Activated T-cell treated with anti-CD3 and anti-CD28 coated beads, Interleukin-2, amount 50 U/mL, for 4 hours (primary cell): Measurements from ENCODE around the gene SH3RF1. TPM values are rescaled to one million over a fixed set of nuclear protein-coding genes. Genes with fewer than 3 reads are reported as not detected.

Experiments used
- ATAC-seq, 2 donors: fragments of 200-7000 bp; cut with Tn5 transposase; one replicate each; pipeline ENCODE4 v1.10.0; 2021
- DNase-seq: peaks from one replicate; pipeline ENCODE4 v3.0.0-alpha.2; 2020
- H3K27me3 Mint-ChIP-seq: one replicate; pipeline ENCODE4 v1.8.0; 2021; ENCODE audit warnings: low read depth, mixed read lengths
- H3K36me3 Mint-ChIP-seq: one replicate; pipeline ENCODE4 v1.8.0; 2022; ENCODE audit warnings: mixed read lengths; ENCODE audit not compliant: insufficient read depth
- H3K4me1 Mint-ChIP-seq: one replicate; pipeline ENCODE4 v1.8.0; 2021; ENCODE audit warnings: low read depth, mixed read lengths
- H3K4me3 Mint-ChIP-seq: one replicate; pipeline ENCODE4 v1.8.0; 2021; ENCODE audit warnings: mild to moderate bottlenecking, moderate library complexity, mixed read lengths
- H3K9me3 Mint-ChIP-seq: one replicate; pipeline ENCODE4 v1.8.0; 2021; ENCODE audit warnings: mixed read lengths
- total RNA-seq, 3 donors: library from RNA; stranded (reverse); gene quantifications; one replicate each; pipeline ENCODE4 v1.2.1, GENCODE V29; 2021

Gene SH3RF1
- total RNA-seq, 3 donors from 2014 or later = 0.43 to 1.2 (median 0.56) TPM

DNA sequence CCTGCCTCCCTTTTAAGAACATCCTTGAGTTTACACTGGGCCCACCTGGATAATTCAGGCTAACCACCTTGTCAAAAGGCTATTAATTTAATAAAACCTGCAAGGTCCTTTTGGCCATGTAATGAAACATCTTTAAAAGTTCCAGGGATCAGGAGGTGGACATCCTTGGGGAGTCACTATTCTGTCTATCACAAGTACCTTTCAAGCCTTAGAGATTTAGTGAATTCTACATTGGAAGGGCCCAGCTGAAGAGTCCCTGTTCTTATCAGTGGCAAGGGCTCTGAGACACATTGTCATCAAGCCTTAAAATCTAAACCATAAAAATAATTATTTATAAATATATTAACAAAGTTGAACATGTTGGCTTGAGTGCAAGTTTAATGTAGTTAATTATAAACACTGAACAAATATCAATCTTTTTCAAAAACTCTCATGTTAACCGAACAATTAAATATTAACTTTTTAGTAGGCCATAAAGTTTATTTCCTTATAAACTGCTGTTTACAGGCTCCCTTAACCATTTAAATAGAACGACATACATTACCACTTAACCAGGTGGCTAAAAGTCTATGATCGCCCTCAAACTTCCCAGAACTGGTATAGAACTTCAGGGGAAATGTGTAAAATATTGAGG is 156.3 kb downstream of the SH3RF1 start:
- DNase-seq (no peak), ATAC-seq (no peak)
- Mint-ChIP-seq H3K27me3 (peaks cover 3% of the 10 kb centered on the region), H3K4me1 (no peaks in the 10 kb centered on the region), H3K4me3 (no peak overlapping the region), H3K9me3 (no peaks in the 10 kb centered on the region), H3K36me3 (no peaks in the 10 kb centered on the region)

GRCh38 chr4:169110633-169111032 is 160.1 kb downstream of the SH3RF1 start:
- DNase-seq (no peak), ATAC-seq (no peak)
- Mint-ChIP-seq H3K27me3 (peaks cover 3% of the 10 kb centered on the region), H3K9me3 (no peaks in the 10 kb centered on the region), H3K4me3 (no peak overlapping the region), H3K4me1 (no peaks in the 10 kb centered on the region), H3K36me3 (no peaks in the 10 kb centered on the region)

- H3K9me3 Mint-ChIP-seq = no peaks in the 10 kb centered on the region
- no peak overlapping the region for H3K4me3 Mint-ChIP-seq
- no peaks in the 10 kb centered on the region for H3K36me3 Mint-ChIP-seq
- no peak for ATAC-seq
- no peak for DNase-seq
- H3K4me1 Mint-ChIP-seq = no peaks in the 10 kb centered on the region
- H3K27me3 Mint-ChIP-seq = peaks cover 4% of the 10 kb centered on the region
Observed at GRCh38 chr4:169109035-169109675, 161.6 kb downstream of the SH3RF1 start.

DNA sequence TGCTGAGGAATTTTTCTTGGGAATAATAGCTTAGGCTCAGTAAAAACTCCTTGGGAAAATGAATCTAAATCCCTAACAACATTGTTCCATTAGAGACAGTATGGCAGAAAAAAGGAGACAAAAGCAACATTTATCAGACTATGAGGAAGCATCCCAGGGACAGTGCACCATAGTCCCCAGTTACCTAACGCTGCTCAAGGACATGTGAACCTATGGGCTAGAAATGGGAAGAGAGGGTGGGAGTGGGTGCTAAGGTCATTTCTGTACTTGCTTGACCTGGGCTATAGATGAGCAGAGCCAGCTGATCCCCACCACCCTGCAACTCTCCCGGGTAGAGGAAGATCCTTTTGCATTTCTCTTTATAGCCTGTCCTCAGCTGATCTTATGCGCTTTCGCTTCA is 162.5 kb downstream of the SH3RF1 start:
- no peaks in the 10 kb centered on the region for H3K9me3 Mint-ChIP-seq
- no peaks in the 10 kb centered on the region for H3K4me1 Mint-ChIP-seq
- DNase-seq = no peak
- no peak overlapping the region for H3K4me3 Mint-ChIP-seq
- ATAC-seq = no peak
- no peaks in the 10 kb centered on the region for H3K36me3 Mint-ChIP-seq
- H3K27me3 Mint-ChIP-seq = peaks cover 7% of the 10 kb centered on the region

GRCh38 chr4:169107528-169107927 is 163.2 kb downstream of the SH3RF1 start:
- peaks cover 7% of the 10 kb centered on the region for H3K27me3 Mint-ChIP-seq
- DNase-seq (no peak), ATAC-seq (no peak)
- H3K9me3 Mint-ChIP-seq = no peaks in the 10 kb centered on the region
- no peaks in the 10 kb centered on the region for H3K36me3 Mint-ChIP-seq
- H3K4me3 Mint-ChIP-seq = no peak overlapping the region
- no peaks in the 10 kb centered on the region for H3K4me1 Mint-ChIP-seq

DNA sequence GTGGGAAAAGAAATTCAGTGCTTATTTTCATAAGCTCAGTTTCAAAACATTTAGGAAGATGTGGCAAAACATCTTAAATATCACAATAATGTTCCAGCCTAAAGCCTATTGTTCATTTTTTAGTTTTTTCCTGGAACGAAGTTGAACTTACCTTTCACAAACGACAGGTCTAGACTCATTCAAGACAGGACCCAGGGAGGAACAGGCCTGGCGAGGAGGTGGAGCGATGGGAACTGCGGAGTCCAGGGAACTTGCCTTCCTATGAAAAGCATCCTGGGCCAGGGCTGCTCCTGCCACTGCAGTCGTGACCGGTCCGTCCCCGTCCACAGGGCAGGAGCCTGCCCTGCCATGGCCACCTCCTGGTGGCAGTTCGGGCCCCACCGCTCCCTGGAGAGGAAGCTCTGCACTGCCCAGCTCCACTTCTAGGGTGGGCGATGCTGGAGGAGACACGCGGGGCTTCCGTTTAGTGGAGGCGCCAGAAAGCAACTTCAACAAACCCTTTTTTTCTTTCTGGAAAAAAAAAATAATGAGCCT is 164.0 kb downstream of the SH3RF1 start:
- Mint-ChIP-seq H3K27me3 (peaks cover 7% of the 10 kb centered on the region), H3K4me3 (no peak overlapping the region), H3K9me3 (no peaks in the 10 kb centered on the region), H3K36me3 (no peaks in the 10 kb centered on the region), H3K4me1 (no peaks in the 10 kb centered on the region)
- DNase-seq (no peak), ATAC-seq (no peak)

- Mint-ChIP-seq H3K9me3 (no peaks in the 10 kb centered on the region), H3K4me1 (no peaks in the 10 kb centered on the region), H3K4me3 (no peak overlapping the region), H3K36me3 (no peaks in the 10 kb centered on the region), H3K27me3 (peaks cover 5% of the 10 kb centered on the region)
- ATAC-seq (no peak), DNase-seq (no peak)
Observed at GRCh38 chr4:169105620-169106019, 165.1 kb downstream of the SH3RF1 start.

DNA sequence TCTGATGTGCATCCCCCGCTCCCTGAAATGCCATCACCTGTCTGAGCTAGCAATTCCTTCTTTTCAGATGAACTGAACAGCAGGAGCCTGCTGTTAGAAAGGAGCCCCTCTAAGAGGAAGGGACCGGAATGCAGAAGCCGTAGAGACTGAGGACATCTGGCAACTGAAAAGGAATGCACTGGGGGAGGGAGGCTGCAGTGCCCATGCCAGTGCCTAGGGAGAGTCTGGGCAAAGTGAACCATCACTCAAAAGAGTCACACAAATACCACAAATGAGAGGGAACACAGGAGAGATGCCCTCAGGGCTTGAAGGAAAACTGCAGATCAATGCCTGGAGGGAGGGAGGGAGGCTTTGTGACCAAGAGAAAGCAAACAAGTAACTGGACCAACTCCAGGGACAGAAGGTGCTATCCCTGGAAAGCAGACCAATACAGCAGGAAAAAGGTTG is 166.8 kb downstream of the SH3RF1 start:
- Mint-ChIP-seq H3K4me1 (no peaks in the 10 kb centered on the region), H3K36me3 (no peaks in the 10 kb centered on the region), H3K9me3 (no peaks in the 10 kb centered on the region), H3K4me3 (no peak overlapping the region), H3K27me3 (peaks cover 4% of the 10 kb centered on the region)
- DNase-seq (no peak), ATAC-seq (no peak)

DNA sequence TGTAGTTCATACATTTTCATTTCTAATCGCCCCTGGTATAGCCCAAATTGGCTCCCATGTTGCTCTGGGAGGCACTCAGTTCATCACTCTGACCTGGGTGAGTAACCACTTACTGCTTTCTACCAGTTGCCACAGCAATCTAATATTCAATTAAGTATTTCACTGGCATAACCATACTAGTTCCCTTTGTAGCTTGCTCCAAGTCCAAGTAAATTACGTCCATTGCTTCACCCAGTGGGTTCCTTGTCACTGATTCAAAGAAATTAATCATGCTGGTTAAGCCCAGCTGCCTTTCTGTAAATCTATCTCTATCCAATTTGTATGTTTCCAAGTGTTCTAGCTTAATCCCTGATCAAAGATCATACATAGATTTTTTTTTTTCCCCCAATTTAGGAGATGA is 168.7 kb downstream of the SH3RF1 start:
- DNase-seq (no peak), ATAC-seq (no peak)
- H3K4me3 Mint-ChIP-seq = no peak overlapping the region
- H3K9me3 Mint-ChIP-seq = no peaks in the 10 kb centered on the region
- no peaks in the 10 kb centered on the region for H3K4me1 Mint-ChIP-seq
- no peaks in the 10 kb centered on the region for H3K36me3 Mint-ChIP-seq
- H3K27me3 Mint-ChIP-seq = peaks cover 4% of the 10 kb centered on the region

DNA sequence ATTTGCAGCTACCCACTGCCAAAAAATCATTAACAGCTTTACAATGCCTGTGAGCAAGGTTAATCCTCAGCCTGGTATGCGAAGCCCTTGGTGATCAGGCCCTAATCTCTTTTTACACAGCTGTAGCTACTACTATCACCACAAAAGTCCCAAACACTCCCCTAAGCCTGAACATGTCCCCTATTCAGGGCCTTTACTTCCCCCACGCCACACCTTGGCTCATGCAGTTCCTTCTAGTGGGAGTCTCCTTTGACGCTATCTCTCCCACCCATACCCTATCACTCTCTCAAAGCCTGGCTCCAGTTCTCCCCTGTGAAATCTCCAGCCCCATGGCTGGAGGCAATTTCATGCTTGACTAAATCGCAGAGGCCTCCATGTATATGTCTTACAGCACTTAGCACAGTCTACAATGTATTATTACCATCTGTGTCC is 170.1 kb downstream of the SH3RF1 start:
- H3K9me3 Mint-ChIP-seq = no peaks in the 10 kb centered on the region
- H3K4me1 Mint-ChIP-seq = no peaks in the 10 kb centered on the region
- no peaks in the 10 kb centered on the region for H3K36me3 Mint-ChIP-seq
- no peak for ATAC-seq
- H3K4me3 Mint-ChIP-seq = no peak overlapping the region
- H3K27me3 Mint-ChIP-seq = peaks cover 4% of the 10 kb centered on the region
- DNase-seq = no peak

DNA sequence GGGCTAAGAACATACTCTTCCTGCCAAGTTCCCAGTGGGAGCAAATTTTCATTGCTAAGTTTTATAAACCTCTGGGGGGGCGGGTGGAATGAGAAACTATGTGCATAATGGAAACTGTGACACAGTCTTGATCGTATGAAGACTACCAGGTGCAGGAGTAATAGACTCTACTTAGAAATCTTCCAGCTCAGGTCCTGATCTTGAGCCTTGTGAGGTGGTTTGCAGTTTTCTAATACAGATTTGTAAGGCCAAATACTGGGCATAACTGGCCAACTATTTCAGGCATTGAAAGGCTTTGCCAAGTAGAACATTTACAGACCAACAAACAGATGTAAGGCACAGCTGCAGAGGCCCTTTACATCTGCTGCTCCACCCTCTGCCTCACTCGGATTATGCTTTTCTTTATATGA is 171.0 kb downstream of the SH3RF1 start:
- Mint-ChIP-seq H3K4me3 (no peak overlapping the region), H3K4me1 (no peaks in the 10 kb centered on the region), H3K36me3 (no peaks in the 10 kb centered on the region), H3K27me3 (peaks cover 6% of the 10 kb centered on the region), H3K9me3 (no peaks in the 10 kb centered on the region)
- ATAC-seq (no peak), DNase-seq (no peak)

GRCh38 chr4:169098969-169099690 is 171.6 kb downstream of the SH3RF1 start:
- no peaks in the 10 kb centered on the region for H3K9me3 Mint-ChIP-seq
- H3K27me3 Mint-ChIP-seq = peaks cover 4% of the 10 kb centered on the region
- no peak overlapping the region for H3K4me3 Mint-ChIP-seq
- H3K4me1 Mint-ChIP-seq = no peaks in the 10 kb centered on the region
- no peaks in the 10 kb centered on the region for H3K36me3 Mint-ChIP-seq
- no peak for ATAC-seq
- DNase-seq = no peak

DNA sequence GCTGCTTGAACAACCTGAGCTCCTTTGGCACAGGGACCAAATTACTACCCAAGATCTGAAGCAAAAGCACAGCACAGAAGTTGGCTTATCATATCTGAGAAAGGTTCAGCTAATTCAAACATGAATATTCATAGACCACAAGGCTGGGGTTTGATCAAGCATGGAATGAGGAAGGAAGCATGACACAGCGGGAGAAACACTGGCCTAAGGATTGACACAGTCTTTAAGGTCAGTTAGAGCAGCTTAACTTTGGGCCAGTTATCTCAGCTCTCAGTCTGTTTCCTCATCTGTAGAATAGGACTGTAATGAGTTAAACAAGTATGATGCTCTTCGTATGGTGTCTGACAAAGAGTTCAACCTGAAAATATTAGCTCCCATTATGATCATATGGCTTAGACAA is 172.2 kb downstream of the SH3RF1 start:
- Mint-ChIP-seq H3K4me1 (no peaks in the 10 kb centered on the region), H3K27me3 (peaks cover 2% of the 10 kb centered on the region), H3K9me3 (no peaks in the 10 kb centered on the region), H3K36me3 (no peaks in the 10 kb centered on the region), H3K4me3 (no peak overlapping the region)
- DNase-seq (no peak), ATAC-seq (no peak)

GRCh38 chr4:169098054-169098497 is 172.7 kb downstream of the SH3RF1 start:
- no peak for ATAC-seq
- H3K4me1 Mint-ChIP-seq = no peaks in the 10 kb centered on the region
- no peak for DNase-seq
- H3K9me3 Mint-ChIP-seq = no peaks in the 10 kb centered on the region
- peaks cover 2% of the 10 kb centered on the region for H3K27me3 Mint-ChIP-seq
- no peak overlapping the region for H3K4me3 Mint-ChIP-seq
- H3K36me3 Mint-ChIP-seq = no peaks in the 10 kb centered on the region
